Measurements from ENCODE around the gene GRAMD2B. TPM values are rescaled to one million over a fixed set of nuclear protein-coding genes. Genes with fewer than 3 reads are reported as not detected.

The GRAMD2B gene
- total RNA-seq, 1 experiment from 2014 or later = 7.2 TPM

DNA sequence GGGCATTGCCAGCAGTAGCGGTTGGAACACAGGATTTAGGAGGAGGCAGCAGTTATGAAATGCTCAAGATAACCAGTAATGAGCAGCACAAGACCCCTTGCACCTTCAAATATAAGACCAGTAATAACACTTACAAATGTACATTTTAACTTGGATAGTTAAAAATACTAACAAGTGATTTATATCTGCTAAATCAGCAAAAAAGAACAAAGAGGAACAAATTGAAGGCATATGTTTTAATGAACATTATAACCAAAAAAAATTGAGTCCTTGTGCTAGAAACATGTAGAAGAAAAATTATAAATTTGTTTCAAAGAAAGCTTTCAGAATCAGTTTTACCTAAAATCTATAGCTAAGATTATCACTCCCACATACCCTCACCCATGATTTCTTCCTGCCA, 119.8 kb downstream of the GRAMD2B start:
- ChIA-PET CTCF (interaction anchor here (0.6 kb wide), 2 partner anchors 10 kb away, joined by 3 read pairs; no protein-coding TSS in a partner anchor), POLR2A (no interaction called here), RAD21 (ENCODE audit: low non-redundant PET in 1 of 2, low total read pairs in 2 of 2, uncharacterized antibody in 2 of 2, unreplicated experiment in 2 of 2) (no interaction called here)
- Histone ChIP-seq H2AFZ (ENCODE audit: low read depth, low read length, poor library complexity, severe bottlenecking) (no peak overlapping the region), H3K36me3 (ENCODE audit: control insufficient read depth in 1 of 2, insufficient read depth in 2 of 2, low read length in 2 of 2) (0 out of 4 replicates have a peak, but pooled peaks cover 0 to 3% of the 10 kb centered on the region in 2 experiments), H3K9me3 (ENCODE audit: control insufficient read depth in 1 of 2, insufficient read depth in 1 of 2, low read depth in 1 of 2, low read length in 2 of 2) (no peaks in the 10 kb centered on the region), H4K20me1 (ENCODE audit: insufficient read depth) (no peaks in the 10 kb centered on the region), H3K9me2 (ENCODE audit: insufficient read depth) (no peaks in the 10 kb centered on the region), H3K27ac (ENCODE audit: low read depth, low read length) (no peak overlapping the region), H3K79me2 (ENCODE audit: insufficient read depth, low read length) (no peaks in the 10 kb centered on the region), H3K4me2 (ENCODE audit: low read length) (no peak overlapping the region), H3K9ac (ENCODE audit: low read length) (no peak overlapping the region), H3K4me1 (ENCODE audit: control insufficient read depth in 1 of 2, insufficient read depth in 2 of 2, low read length in 2 of 2) (peaks cover 0 to 4% of the 10 kb centered on the region in 2 experiments; a peak in 2 of 4 replicates), H3K4me3 (replicated peaks in 1 of 2; ENCODE audit: low read depth in 1 of 2, low read length in 2 of 2) (no peak overlapping the region), H3K27me3 (ENCODE audit: insufficient read depth, low read length) (no peaks in the 10 kb centered on the region)
- ATAC-seq (no peak), DNase-seq (ENCODE audit: low read depth, low spot score) (no peak)
- TF ChIP-seq, protein P1, sequence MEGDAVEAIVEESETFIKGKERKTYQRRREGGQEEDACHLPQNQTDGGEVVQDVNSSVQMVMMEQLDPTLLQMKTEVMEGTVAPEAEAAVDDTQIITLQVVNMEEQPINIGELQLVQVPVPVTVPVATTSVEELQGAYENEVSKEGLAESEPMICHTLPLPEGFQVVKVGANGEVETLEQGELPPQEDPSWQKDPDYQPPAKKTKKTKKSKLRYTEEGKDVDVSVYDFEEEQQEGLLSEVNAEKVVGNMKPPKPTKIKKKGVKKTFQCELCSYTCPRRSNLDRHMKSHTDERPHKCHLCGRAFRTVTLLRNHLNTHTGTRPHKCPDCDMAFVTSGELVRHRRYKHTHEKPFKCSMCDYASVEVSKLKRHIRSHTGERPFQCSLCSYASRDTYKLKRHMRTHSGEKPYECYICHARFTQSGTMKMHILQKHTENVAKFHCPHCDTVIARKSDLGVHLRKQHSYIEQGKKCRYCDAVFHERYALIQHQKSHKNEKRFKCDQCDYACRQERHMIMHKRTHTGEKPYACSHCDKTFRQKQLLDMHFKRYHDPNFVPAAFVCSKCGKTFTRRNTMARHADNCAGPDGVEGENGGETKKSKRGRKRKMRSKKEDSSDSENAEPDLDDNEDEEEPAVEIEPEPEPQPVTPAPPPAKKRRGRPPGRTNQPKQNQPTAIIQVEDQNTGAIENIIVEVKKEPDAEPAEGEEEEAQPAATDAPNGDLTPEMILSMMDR (IDR thresholded peaks at IDR 0.05 in 2 of 3, conservative IDR thresholded peaks at IDR 0.05 in 1 of 3; ENCODE audit: borderline replicate concordance in 1 of 3, insufficient read depth in 1 of 3, low read depth in 2 of 3, low read length in 2 of 3) = no peak
- TF ChIP-seq, protein P2, sequence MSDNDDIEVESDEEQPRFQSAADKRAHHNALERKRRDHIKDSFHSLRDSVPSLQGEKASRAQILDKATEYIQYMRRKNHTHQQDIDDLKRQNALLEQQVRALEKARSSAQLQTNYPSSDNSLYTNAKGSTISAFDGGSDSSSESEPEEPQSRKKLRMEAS (IDR thresholded peaks at IDR 0.05) = no peak
- TF ChIP-seq ZNF274 (IDR thresholded peaks at IDR 0.05; ENCODE audit: low read depth, low read length) (no peak), SRF (IDR thresholded peaks at IDR 0.05; ENCODE audit: low read depth) (no peak), ZFX (IDR thresholded peaks at IDR 0.05) (no peak), CEBPB (IDR thresholded peaks at IDR 0.05; ENCODE audit: low read depth) (no peak), EGR1 (IDR thresholded peaks at IDR 0.05; ENCODE audit: low read depth) (no peak), TCF7L2 (IDR thresholded peaks at IDR 0.05; ENCODE audit: borderline replicate concordance, extremely low read depth, insufficient read depth, insufficient read length) (no peak), POLR2AphosphoS5 (IDR thresholded peaks at IDR 0.05; ENCODE audit: low read depth, low read length) (no peak), SIN3A (IDR thresholded peaks at IDR 0.05; ENCODE audit: low read depth) (no peak), JUND (IDR thresholded peaks at IDR 0.05) (no peak), SP1 (IDR thresholded peaks at IDR 0.05; ENCODE audit: low read depth) (no peak), EZH2phosphoT487 (IDR thresholded peaks at IDR 0.05; ENCODE audit: borderline replicate concordance) (no peak), EZH2 (IDR thresholded peaks at IDR 0.05) (no peak)
- TF ChIP-seq, protein P3, sequence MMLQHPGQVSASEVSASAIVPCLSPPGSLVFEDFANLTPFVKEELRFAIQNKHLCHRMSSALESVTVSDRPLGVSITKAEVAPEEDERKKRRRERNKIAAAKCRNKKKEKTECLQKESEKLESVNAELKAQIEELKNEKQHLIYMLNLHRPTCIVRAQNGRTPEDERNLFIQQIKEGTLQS (IDR thresholded peaks at IDR 0.05) = no peak
- TF ChIP-seq, protein P4, sequence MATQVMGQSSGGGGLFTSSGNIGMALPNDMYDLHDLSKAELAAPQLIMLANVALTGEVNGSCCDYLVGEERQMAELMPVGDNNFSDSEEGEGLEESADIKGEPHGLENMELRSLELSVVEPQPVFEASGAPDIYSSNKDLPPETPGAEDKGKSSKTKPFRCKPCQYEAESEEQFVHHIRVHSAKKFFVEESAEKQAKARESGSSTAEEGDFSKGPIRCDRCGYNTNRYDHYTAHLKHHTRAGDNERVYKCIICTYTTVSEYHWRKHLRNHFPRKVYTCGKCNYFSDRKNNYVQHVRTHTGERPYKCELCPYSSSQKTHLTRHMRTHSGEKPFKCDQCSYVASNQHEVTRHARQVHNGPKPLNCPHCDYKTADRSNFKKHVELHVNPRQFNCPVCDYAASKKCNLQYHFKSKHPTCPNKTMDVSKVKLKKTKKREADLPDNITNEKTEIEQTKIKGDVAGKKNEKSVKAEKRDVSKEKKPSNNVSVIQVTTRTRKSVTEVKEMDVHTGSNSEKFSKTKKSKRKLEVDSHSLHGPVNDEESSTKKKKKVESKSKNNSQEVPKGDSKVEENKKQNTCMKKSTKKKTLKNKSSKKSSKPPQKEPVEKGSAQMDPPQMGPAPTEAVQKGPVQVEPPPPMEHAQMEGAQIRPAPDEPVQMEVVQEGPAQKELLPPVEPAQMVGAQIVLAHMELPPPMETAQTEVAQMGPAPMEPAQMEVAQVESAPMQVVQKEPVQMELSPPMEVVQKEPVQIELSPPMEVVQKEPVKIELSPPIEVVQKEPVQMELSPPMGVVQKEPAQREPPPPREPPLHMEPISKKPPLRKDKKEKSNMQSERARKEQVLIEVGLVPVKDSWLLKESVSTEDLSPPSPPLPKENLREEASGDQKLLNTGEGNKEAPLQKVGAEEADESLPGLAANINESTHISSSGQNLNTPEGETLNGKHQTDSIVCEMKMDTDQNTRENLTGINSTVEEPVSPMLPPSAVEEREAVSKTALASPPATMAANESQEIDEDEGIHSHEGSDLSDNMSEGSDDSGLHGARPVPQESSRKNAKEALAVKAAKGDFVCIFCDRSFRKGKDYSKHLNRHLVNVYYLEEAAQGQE (IDR thresholded peaks at IDR 0.05; ENCODE audit: low read depth) = no peak
- TF ChIP-seq, protein P5, sequence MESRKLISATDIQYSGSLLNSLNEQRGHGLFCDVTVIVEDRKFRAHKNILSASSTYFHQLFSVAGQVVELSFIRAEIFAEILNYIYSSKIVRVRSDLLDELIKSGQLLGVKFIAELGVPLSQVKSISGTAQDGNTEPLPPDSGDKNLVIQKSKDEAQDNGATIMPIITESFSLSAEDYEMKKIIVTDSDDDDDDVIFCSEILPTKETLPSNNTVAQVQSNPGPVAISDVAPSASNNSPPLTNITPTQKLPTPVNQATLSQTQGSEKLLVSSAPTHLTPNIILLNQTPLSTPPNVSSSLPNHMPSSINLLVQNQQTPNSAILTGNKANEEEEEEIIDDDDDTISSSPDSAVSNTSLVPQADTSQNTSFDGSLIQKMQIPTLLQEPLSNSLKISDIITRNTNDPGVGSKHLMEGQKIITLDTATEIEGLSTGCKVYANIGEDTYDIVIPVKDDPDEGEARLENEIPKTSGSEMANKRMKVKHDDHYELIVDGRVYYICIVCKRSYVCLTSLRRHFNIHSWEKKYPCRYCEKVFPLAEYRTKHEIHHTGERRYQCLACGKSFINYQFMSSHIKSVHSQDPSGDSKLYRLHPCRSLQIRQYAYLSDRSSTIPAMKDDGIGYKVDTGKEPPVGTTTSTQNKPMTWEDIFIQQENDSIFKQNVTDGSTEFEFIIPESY (IDR thresholded peaks at IDR 0.05; ENCODE audit: extremely low read depth, insufficient replicate concordance, low read length) = no peak
- no TSS peak for BruUV-seq (replicated peaks)
- intact Hi-C loops (cut with micrococcal nuclease) = loop anchor here (5.0 kb wide), 1 partner anchor 949 kb away; no protein-coding TSS in a partner anchor
